Stimulated activated CD8-positive, alpha-beta memory T cell treated with anti-CD3 and anti-CD28 coated beads, Interleukin-2, amount 100 ng/mL, for 48 hours (primary cell): ENCODE results near the gene TCAP.
"Not testable (repeated sequence)": the region's sequence is repeated elsewhere in the genome, so short reads cannot be mapped to it uniquely, and the experiment has no call there.

Experiments
- DNase-seq, 2 donors: peaks; one replicate each; pipeline ENCODE4 v3.0.0-alpha.2; 2020; ENCODE audit warnings: low read depth in 2 of 2

The TCAP gene

DNA sequence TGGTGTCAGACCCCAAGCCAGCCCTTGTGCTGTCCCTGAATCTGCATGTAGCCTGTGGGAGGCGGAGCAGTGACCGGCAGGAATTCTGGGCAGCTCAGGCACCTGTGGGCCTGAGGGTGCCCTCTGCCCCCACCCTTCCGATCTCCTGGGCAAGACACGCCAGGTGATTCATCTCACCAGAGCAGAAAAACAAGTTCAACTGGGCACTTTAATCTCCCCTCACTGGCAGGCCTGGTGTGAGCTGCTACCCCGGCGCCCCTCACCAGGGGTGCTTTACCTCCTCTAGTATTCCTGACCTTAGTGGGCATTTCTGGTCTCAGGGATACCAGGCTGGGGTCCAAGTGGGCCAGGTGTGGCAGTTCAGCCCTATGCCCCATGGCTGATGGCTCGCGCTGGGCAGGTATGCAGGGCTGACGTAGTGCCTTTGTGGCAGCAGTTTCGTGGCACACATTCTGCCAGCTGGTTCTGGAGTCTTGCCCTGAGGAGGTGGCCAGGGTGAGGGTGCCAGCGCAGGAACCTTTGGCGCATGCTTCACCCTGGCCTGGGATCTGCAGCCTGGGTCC, 40.7 kb downstream of the TCAP start:
- no peak for DNase-seq

- no peak for DNase-seq
Measured at GRCh38 chr17:39706383-39706782, 41.2 kb downstream of the TCAP start.

DNA sequence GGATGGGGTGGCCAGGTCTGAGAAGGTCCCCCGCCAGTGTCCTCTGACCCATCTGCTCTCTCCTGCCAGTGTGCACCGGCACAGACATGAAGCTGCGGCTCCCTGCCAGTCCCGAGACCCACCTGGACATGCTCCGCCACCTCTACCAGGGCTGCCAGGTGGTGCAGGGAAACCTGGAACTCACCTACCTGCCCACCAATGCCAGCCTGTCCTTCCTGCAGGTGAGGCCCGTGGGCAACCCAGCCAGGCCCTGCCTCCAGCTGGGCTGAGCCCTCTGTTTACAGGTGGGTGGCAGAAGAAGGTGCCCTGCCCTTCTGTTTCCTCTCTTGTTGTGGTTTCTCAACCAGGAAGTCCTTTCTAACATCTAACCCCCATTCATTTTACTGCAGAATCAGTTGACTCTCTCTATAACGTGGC, 41.8 kb downstream of the TCAP start:
- no peak for DNase-seq

GRCh38 chr17:39709319-39709997, 44.3 kb downstream of the TCAP start:
- no peak for DNase-seq

DNA sequence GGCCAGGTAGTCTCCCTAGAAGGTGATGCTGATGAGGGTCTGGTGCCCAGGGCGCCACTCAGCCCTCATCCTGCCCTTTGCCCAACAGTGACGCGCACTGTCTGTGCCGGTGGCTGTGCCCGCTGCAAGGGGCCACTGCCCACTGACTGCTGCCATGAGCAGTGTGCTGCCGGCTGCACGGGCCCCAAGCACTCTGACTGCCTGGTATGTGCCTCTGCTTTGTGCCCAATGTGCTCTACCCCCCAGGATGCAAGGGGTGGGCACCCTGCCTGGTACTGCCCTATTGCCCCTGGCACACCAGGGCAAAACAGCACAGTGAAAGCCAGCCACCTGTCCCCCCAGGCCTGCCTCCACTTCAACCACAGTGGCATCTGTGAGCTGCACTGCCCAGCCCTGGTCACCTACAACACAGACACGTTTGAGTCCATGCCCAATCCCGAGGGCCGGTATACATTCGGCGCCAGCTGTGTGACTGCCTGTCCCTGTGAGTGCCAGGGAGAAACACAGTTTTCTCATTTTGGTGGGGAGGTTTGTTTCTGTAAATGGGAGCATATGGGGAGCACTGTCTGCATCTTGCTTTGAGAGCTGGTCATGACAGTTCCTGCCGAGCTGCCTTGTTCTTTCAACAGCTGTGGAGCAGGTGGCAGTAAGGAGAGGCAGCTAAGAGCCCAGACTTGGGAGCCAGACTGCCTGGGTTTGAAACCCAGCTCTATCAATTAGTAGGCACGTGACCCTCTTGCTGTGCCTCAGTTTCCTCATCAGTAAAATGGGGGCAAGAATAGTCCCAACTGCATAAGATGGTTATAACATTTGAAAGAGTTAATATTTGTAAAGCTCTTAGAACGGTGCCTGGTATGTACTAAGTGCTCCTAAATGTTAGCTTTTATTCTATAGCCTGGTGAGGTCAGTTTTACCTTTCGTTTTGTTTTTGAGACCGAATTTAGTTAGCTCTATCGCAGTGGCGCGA, 45.1 kb downstream of the TCAP start:
- no peak for DNase-seq

DNA sequence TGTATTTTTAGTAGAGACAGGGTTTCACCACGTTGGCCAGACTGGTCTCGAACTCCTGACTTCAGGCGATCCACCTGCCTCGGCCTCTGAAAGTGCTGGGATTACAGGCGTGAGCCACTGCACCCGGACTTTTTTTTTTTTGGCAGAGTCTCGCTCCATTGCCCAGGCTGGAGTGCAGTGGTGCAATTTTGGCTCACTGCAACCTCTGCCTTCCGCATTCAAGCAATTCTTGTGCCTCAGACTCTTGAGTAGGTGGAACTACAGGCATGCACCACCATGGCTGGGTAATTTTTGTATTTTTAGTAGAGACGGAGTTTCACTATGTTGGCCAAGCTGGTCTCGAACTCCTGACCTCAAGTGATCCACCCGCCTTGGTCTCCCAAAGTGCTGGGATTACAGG, 45.9 kb downstream of the TCAP start:
- not testable (repeated sequence) for DNase-seq

DNA sequence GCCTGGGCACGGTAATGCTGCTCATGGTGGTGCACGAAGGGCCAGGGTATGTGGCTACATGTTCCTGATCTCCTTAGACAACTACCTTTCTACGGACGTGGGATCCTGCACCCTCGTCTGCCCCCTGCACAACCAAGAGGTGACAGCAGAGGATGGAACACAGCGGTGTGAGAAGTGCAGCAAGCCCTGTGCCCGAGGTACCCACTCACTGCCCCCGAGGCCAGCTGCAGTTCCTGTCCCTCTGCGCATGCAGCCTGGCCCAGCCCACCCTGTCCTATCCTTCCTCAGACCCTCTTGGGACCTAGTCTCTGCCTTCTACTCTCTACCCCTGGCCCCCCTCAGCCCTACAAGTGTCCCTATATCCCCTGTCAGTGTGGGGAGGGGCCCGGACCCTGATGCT, 46.7 kb downstream of the TCAP start:
- no peak for DNase-seq

DNA sequence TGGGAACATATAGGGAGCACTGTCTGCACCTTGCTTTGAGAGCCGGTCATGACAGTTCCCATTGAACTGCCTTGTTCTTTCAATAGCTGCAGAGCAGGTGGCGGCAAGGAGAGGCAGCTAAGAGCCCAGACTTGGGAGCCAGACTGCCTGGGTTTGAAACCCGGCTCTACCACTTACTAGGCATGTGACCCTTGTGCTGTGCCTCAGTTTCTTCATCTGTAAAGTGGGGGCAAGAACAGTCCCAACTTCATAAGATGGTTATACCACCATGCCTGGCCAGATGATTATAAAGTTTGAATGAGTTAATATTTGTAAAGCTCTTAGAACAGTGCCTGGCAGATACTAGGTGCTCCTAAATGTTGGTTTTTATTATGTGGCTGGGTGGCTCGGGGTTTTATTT, 49.1 kb downstream of the TCAP start:
- DNase-seq, result no peak

DNA sequence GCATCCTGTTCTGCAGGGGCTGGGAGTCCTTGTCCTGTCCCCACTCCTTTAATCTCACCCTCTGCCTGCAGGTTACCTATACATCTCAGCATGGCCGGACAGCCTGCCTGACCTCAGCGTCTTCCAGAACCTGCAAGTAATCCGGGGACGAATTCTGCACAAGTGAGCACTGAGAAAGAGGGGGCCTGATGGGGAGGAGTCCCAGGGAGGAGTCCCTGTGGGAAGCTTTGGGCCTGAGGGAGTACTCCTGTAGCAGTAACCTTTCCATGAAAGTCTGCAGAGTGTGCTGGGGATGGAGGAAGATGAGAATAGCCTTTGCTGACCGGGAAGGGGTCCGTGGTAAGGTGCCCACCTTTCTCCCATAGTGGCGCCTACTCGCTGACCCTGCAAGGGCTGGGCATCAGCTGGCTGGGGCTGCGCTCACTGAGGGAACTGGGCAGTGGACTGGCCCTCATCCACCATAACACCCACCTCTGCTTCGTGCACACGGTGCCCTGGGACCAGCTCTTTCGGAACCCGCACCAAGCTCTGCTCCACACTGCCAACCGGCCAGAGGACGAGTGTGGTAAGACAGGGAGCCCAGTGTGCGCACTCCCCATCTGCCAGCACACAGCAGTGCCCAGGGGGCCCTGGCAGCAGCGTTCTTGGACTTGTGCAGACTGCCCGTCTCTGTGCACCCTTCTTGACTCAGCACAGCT, 50.4 kb downstream of the TCAP start:
- DNase-seq, result no peak
